ENCODE measurements around the gene CCDC17. TPM values are rescaled to one million over a fixed set of nuclear protein-coding genes. Genes with fewer than 3 reads are reported as not detected.
A peak's percentile ranks its signal among the peaks of the same experiment; 100 is the strongest.

The CCDC17 gene
- total RNA-seq, 4 donors from 2014 or later: 3.5 to 5.3 (median 3.8) TPM

DNA sequence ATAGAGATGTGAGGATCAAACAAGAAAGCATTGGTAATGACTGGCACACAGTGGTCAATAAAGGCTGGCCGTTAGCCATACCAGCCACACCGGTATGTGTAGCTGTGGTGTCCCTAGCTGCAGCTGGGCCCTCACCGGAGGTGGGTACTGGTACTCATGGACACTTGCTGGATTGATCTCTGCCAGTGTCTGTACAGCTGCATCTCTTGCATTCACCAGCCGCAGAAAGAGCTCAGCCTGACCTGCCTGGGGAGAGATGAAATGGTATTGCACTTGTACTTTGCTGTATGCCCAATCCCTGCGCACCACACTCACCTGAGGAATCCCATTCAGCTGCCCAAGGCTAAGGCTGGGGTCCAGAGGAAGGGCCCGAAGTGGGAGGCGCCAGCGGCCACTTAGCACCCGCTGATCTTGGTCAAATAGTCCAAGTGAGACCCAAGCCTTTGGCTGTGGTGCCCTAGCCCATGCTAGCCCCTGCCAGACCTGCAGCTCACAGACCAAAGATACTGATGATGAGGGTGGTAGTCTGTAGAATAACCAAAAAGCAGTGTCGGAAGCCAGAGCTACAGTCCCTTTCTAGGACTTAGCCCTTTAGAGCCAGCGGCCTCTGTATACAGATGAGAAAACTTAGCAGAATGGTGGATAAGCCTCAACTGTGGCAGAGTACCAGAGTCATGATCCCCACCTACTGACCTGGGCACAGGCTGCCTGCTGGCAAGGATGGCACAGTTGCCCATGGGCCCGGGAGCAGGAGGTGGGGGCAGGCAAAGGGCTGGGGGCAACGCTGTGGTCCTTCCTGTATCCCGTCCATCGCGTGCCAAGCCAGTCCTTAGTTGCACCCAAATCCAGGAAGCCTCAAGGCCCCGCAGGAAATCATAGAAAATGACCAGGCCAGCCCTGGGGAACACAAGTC lies 3.0 kb downstream of the CCDC17 start:
- Histone ChIP-seq H3K4me1 (peaks cover 0 to 21% of the 10 kb centered on the region in 2 donors), H3K27ac (peak overlapping the region in 2 of 3 donors; percentile 56 to 67), H3K27me3 (no peaks in the 10 kb centered on the region), H3K4me3 (replicated peaks in 1 of 3) (no peak overlapping the region), H3K36me3 (peaks cover 25 to 31% of the 10 kb centered on the region in 2 donors), H3K9me3 (no peaks in the 10 kb centered on the region)
- 88 to 94% methylated on average over 15 to 16 of the region's 17 CpGs for whole genome bisulfite sequencing, 2 donors
- intact Hi-C loops (cut with DNase I): no loop called here
- DNase-seq: no peak
- TF ChIP-seq, protein P1, sequence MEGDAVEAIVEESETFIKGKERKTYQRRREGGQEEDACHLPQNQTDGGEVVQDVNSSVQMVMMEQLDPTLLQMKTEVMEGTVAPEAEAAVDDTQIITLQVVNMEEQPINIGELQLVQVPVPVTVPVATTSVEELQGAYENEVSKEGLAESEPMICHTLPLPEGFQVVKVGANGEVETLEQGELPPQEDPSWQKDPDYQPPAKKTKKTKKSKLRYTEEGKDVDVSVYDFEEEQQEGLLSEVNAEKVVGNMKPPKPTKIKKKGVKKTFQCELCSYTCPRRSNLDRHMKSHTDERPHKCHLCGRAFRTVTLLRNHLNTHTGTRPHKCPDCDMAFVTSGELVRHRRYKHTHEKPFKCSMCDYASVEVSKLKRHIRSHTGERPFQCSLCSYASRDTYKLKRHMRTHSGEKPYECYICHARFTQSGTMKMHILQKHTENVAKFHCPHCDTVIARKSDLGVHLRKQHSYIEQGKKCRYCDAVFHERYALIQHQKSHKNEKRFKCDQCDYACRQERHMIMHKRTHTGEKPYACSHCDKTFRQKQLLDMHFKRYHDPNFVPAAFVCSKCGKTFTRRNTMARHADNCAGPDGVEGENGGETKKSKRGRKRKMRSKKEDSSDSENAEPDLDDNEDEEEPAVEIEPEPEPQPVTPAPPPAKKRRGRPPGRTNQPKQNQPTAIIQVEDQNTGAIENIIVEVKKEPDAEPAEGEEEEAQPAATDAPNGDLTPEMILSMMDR (IDR thresholded peaks at IDR 0.05): no peak
- no peak for TF ChIP-seq POLR2A (IDR thresholded peaks at IDR 0.05)

DNA sequence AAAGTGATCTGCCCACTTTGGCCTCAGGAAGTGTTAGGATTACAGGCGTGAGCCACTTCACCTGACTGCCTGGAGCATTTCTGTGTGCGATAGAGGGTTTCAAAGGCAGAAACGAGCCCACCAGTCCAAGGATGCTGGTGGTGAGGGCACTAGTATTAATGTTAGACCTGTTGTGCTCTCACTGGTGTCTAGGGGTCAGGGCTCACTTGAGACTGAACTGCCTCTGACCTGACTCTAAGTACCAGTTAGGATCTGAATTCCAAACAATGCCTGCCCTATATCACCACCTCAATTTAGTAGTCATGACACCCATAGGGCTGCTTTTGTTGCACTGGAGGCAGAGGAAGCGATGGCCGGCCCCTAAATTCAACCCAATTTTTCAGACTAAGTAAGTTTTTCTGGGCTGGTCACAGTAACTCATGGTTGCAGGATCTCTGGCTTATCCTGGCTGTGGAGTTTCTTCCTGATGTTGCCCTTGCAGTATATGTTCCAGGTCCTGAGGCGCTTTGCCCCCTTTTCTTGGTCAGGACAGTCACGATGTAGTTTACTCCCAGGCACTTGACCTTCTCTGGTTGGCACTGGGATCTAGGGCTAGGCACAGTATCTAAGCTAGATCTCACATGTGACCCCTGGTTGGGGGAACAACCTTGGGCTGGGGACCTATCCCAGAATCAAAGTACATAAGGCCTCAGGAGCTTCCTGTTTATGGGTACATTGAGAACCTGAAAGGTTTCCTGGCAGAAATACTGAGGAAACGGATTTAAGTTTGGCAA lies 4.5 kb downstream of the CCDC17 start:
- TF ChIP-seq POLR2A (IDR thresholded peaks at IDR 0.05): no peak
- TF ChIP-seq, protein P1 (IDR thresholded peaks at IDR 0.05): no peak
- DNase-seq: no peak
- H3K27ac ChIP-seq: peak overlapping the region in 2 of 3 donors; percentile 56 to 67
- H3K27me3 ChIP-seq: no peaks in the 10 kb centered on the region
- peaks cover 0 to 21% of the 10 kb centered on the region in 2 donors for H3K4me1 ChIP-seq
- intact Hi-C loops (cut with DNase I): no loop called here
- WGBS, 2 donors: 63 to 70% methylated on average over 8 of the region's 8 CpGs
- H3K36me3 ChIP-seq: peaks cover 36 to 43% of the 10 kb centered on the region in 2 donors
- H3K4me3 ChIP-seq (replicated peaks in 1 of 3): no peak overlapping the region
- no peaks in the 10 kb centered on the region for H3K9me3 ChIP-seq

DNA sequence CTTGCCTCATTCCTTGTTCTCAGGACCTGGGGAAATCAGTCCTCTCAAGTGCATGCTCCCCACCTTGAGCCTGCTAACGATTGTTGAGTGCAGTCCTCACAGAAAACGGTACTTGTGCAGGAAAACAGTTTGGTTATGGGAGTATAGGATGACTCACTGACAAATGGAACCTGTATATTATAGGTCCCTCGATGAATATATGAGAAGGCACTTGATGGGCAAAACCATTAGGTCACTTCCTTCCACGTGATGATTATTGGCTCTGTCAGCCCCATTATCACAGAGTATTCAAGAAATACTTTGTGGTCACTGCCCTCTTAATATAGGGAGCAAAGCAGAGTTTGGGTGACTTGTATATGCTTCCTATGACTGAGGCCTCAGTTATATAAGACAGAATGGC lies 6.2 kb downstream of the CCDC17 start:
- Histone ChIP-seq H3K4me3 (replicated peaks in 1 of 3) (no peak overlapping the region), H3K36me3 (peaks cover 32 to 40% of the 10 kb centered on the region in 2 donors), H3K27ac (no peak overlapping the region), H3K4me1 (peaks cover 0 to 21% of the 10 kb centered on the region in 2 donors), H3K9me3 (no peaks in the 10 kb centered on the region), H3K27me3 (no peaks in the 10 kb centered on the region)
- intact Hi-C loops (cut with DNase I): no loop called here
- DNase-seq: no peak
- no peak for TF ChIP-seq POLR2A (IDR thresholded peaks at IDR 0.05)
- TF ChIP-seq, protein P1 (IDR thresholded peaks at IDR 0.05): no peak
- WGBS, 2 donors: 70 to 77% methylated on average over 4 of the region's 4 CpGs

DNA sequence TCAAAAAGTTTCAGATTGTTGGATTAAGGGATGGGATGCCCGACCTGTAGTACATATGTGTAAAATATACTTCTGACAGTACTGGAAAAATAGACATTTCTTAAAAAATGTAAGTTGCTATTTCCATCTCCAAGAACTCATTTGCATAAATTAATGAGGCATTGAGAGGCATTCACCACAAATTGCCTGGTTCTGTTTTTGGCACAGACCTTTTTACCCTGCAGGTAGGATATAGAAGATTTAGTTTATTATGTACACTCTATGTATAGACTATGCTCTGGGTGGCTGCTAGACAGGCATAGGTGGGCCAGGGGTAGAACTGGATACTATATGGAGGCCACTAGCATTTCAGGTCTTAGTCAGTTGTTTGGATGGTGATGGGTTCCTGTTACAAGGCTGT lies 8.0 kb downstream of the CCDC17 start:
- intact Hi-C loops (cut with DNase I): no loop called here
- Histone ChIP-seq H3K4me3 (replicated peaks in 1 of 3) (no peak overlapping the region), H3K36me3 (peaks cover 32 to 40% of the 10 kb centered on the region in 2 donors), H3K9me3 (no peaks in the 10 kb centered on the region), H3K4me1 (peaks cover 0 to 5% of the 10 kb centered on the region in 2 donors), H3K27me3 (no peaks in the 10 kb centered on the region), H3K27ac (no peak overlapping the region)
- TF ChIP-seq POLR2A (IDR thresholded peaks at IDR 0.05): no peak
- TF ChIP-seq, protein P1 (IDR thresholded peaks at IDR 0.05): no peak
- no peak for DNase-seq
- WGBS, 2 donors: 96 to 98% methylated on average over 1 of the region's 1 CpG

Data from thyroid gland (tissue), 4 donors.